ENCODE data around the gene FCRL5. TPM values are rescaled to one million over a fixed set of nuclear protein-coding genes. Genes with fewer than 3 reads are reported as not detected.

Gene FCRL5
- total RNA-seq, 4 donors from 2014 or later, result 0.15 to 1.2 TPM; not detected in 2

DNA sequence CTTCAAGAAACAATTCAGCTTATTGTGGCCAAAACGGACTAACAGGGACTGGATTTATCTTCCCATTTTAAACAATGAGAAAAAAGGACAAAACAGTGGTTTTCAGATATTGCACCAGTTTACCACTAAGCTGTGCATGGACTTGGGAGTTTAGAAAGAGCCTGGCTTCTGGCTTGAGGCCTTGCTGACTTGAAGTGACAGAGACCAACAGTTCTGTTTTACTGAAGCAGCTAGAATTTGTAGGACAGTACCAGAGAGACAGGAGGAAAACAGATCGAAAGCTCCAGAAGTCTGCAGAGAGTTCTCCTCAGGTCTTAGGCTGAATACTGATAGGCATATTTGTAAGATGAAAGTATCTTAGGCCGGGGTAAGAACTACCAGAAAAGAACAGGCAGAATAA lies 25.1 kb upstream of the FCRL5 start:
- TF ChIP-seq POLR2A (IDR thresholded peaks at IDR 0.05), result no peak
- TF ChIP-seq, protein P1, sequence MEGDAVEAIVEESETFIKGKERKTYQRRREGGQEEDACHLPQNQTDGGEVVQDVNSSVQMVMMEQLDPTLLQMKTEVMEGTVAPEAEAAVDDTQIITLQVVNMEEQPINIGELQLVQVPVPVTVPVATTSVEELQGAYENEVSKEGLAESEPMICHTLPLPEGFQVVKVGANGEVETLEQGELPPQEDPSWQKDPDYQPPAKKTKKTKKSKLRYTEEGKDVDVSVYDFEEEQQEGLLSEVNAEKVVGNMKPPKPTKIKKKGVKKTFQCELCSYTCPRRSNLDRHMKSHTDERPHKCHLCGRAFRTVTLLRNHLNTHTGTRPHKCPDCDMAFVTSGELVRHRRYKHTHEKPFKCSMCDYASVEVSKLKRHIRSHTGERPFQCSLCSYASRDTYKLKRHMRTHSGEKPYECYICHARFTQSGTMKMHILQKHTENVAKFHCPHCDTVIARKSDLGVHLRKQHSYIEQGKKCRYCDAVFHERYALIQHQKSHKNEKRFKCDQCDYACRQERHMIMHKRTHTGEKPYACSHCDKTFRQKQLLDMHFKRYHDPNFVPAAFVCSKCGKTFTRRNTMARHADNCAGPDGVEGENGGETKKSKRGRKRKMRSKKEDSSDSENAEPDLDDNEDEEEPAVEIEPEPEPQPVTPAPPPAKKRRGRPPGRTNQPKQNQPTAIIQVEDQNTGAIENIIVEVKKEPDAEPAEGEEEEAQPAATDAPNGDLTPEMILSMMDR (IDR thresholded peaks at IDR 0.05), result no peak
- H3K9me3 ChIP-seq, result no peaks in the 10 kb centered on the region
- no peak overlapping the region for H3K4me3 ChIP-seq (replicated peaks in 1 of 3)
- no peaks in the 10 kb centered on the region for H3K36me3 ChIP-seq
- intact Hi-C loops (cut with DNase I), result no loop called here
- H3K4me1 ChIP-seq, result no peaks in the 10 kb centered on the region
- no peak for DNase-seq
- 79 to 81% methylated on average over 3 of the region's 3 CpGs for WGBS, 2 donors
- no peaks in the 10 kb centered on the region for H3K27me3 ChIP-seq
- H3K27ac ChIP-seq, result no peak overlapping the region

DNA sequence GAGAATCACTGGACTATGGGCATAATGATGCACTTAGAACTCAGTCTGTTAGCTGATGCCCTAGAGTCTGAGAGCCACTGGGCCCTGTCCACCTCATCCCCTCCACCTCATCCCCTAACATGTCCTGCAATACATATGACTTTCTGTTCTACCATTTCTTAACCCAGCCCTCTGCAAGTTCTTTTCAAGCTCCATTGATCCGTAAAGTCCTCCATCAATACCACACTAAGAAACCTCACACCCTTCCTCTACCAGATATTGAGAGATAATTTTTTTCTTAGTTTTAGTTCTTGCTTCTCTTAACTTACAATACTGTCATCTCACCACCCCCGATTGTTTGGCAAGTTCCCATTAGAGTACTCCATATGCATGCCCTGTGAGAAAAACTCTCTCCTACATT lies 23.4 kb upstream of the FCRL5 start:
- H3K36me3 ChIP-seq, result no peaks in the 10 kb centered on the region
- H3K4me3 ChIP-seq (replicated peaks in 1 of 3), result no peak overlapping the region
- no peak for TF ChIP-seq POLR2A (IDR thresholded peaks at IDR 0.05)
- TF ChIP-seq, protein P1 (IDR thresholded peaks at IDR 0.05), result no peak
- no peaks in the 10 kb centered on the region for H3K9me3 ChIP-seq
- H3K27ac ChIP-seq, result no peak overlapping the region
- no peaks in the 10 kb centered on the region for H3K4me1 ChIP-seq
- DNase-seq, result no peak
- 57 to 66% methylated on average over 2 of the region's 2 CpGs for WGBS, 2 donors
- H3K27me3 ChIP-seq, result no peaks in the 10 kb centered on the region
- intact Hi-C loops (cut with DNase I), result no loop called here

DNA sequence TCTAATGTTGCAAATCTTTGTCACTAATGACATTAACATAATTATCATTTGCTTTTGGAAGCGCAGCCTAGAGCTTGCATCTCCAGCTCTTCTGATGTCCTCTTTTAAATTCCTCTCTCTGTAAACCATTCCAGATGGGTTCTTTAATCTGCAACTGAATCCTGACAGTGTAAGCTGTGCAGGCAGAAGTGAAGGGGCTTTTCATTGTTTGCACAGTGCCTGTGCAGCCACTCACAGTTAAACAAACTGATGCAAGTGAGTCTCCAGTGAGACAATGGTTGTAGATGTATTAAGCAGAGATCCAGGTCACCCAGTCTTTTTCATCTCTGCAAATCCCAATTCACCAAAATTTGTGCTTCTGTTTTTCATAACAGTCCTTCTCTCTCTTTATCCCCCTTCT lies 22.5 kb upstream of the FCRL5 start:
- WGBS, 2 donors, result 74 to 93% methylated on average over 1 of the region's 1 CpG
- no peaks in the 10 kb centered on the region for H3K4me1 ChIP-seq
- no peaks in the 10 kb centered on the region for H3K36me3 ChIP-seq
- no peak overlapping the region for H3K27ac ChIP-seq
- DNase-seq, result no peak
- H3K4me3 ChIP-seq (replicated peaks in 1 of 3), result no peak overlapping the region
- no peaks in the 10 kb centered on the region for H3K9me3 ChIP-seq
- H3K27me3 ChIP-seq, result no peaks in the 10 kb centered on the region
- no peak for TF ChIP-seq POLR2A (IDR thresholded peaks at IDR 0.05)
- TF ChIP-seq, protein P1 (IDR thresholded peaks at IDR 0.05), result no peak
- intact Hi-C loops (cut with DNase I), result no loop called here

DNA sequence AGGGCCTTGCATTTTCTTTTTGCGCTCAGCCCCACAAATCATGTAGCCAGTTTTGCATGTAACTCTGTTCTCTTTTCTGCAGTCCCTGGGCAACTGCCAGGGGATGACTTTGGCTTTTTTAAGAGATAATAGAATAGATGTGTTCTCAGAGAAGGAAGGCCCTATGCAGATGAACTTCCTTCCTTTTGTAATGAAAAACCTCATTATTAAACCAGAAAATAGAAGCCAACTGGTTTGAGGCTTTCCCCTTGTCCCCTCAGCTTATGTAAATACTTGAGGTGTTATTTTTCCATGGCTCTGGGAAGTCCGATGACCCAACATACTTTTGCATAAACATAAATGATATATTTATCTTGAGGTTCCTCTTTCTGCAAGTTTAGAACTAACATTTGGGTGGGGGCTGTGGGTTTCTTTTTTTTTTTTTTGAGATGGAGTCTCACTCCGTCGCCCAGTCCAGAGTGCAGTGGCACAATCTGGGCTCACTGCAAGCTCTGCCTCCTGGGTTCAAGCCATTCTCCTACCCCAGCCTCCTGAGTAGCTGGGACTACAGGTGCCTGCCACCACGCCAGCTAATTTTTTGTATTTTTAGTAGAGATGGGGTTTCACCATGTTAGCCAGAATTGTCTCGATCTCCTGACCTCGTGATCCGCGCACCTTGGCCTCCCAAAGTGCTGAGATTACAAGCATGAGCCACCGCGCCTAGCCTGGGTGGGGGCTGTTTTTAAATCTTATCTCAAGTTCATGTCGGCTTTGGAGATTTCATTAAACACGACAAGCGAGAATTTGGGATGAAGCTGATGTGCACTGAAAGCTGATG lies 14.4 kb upstream of the FCRL5 start:
- Histone ChIP-seq H3K27ac (no peak overlapping the region), H3K9me3 (no peaks in the 10 kb centered on the region), H3K27me3 (no peaks in the 10 kb centered on the region), H3K36me3 (no peaks in the 10 kb centered on the region), H3K4me1 (no peaks in the 10 kb centered on the region), H3K4me3 (replicated peaks in 1 of 3) (no peak overlapping the region)
- 88 to 91% methylated on average over 14 of the region's 14 CpGs for WGBS, 2 donors
- intact Hi-C loops (cut with DNase I), result no loop called here
- DNase-seq, result no peak
- TF ChIP-seq, protein P1 (IDR thresholded peaks at IDR 0.05), result no peak
- TF ChIP-seq POLR2A (IDR thresholded peaks at IDR 0.05), result no peak

DNA sequence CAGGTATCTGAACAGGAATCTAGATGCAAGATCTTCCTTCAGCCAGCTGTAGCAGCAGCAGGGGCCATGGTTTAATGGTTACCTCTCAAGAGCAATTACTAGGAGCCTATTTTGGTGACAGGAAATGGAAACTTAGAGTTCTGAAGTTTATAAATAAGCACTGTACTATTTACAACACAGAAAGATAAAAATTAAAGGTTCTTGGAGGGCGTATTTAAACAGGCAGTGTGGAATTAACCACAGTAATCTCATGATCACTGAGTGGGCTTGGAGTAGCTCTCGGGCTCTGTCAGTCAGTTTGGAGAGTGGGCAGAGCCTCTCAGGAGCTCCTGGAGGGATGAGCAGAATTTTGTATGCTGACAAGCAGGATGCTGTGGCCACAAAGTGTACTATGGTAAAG lies 10.2 kb upstream of the FCRL5 start:
- Histone ChIP-seq H3K4me3 (replicated peaks in 1 of 3) (no peak overlapping the region), H3K4me1 (no peaks in the 10 kb centered on the region), H3K27me3 (no peaks in the 10 kb centered on the region), H3K27ac (no peak overlapping the region), H3K9me3 (no peaks in the 10 kb centered on the region), H3K36me3 (no peaks in the 10 kb centered on the region)
- no peak for TF ChIP-seq POLR2A (IDR thresholded peaks at IDR 0.05)
- TF ChIP-seq, protein P1 (IDR thresholded peaks at IDR 0.05), result no peak
- WGBS, 2 donors, result 25 to 34% methylated on average over 2 of the region's 2 CpGs
- DNase-seq, result no peak
- intact Hi-C loops (cut with DNase I), result no loop called here
